GM23338 (cell line): ENCODE measurements around the gene UNK. TPM values are rescaled to one million over a fixed set of nuclear protein-coding genes. Genes with fewer than 3 reads are reported as not detected.

Experiments used
- ATAC-seq: fragments of 200-7000 bp; cut with Tn5 transposase; 3 replicates; pipeline ENCODE4 v1.9.1; 2020
- DNase-seq: peaks from one replicate; pipeline ENCODE4 v3.0.0-alpha.2; 2015; ENCODE audit warnings: low spot score
- H2AFZ ChIP-seq: fragments of 200-600 bp; sonication (generic); 2 replicates; pipeline ENCODE4 v1.8.0; 2016; ENCODE audit warnings: antibody characterized with exemption, mild to moderate bottlenecking, moderate library complexity
- H3F3A ChIP-seq: fragments of 200-600 bp; sonication (generic); replicated peaks from 2 replicates; pipeline ENCODE4 v1.8.0; 2017; ENCODE audit warnings: antibody characterized with exemption, mixed run types, low read depth
- H3K27ac ChIP-seq: fragments of 200-600 bp; sonication (generic); 2 replicates; pipeline ENCODE4 v1.6.1; 2016; ENCODE audit warnings: low read depth
- H3K27me3 ChIP-seq: fragments of 200-600 bp; sonication (generic); 2 replicates; pipeline ENCODE4 v1.8.0; 2016; ENCODE audit warnings: mild to moderate bottlenecking, mixed run types, moderate library complexity; ENCODE audit not compliant: insufficient read depth
- H3K36me3 ChIP-seq: fragments of 200-600 bp; sonication (generic); 2 replicates; pipeline ENCODE4 v1.8.0; 2016; ENCODE audit warnings: mild to moderate bottlenecking; ENCODE audit not compliant: insufficient read depth
- H3K4me1 ChIP-seq: fragments of 200-600 bp; sonication (generic); 2 replicates; pipeline ENCODE4 v1.8.0; 2016; ENCODE audit warnings: mild to moderate bottlenecking, moderate library complexity; ENCODE audit not compliant: insufficient read depth
- H3K4me2 ChIP-seq: fragments of 200-600 bp; sonication (generic); 2 replicates; pipeline ENCODE4 v1.7.1; 2017; ENCODE audit warnings: mixed run types
- H3K4me3 ChIP-seq: fragments of 200-600 bp; sonication (generic); 2 replicates; pipeline ENCODE4 v1.6.1; 2016; ENCODE audit warnings: mixed run types
- H3K79me2 ChIP-seq: fragments of 200-600 bp; sonication (generic); replicated peaks from 2 replicates; pipeline ENCODE4 v1.8.0; 2017; ENCODE audit warnings: mild to moderate bottlenecking; ENCODE audit not compliant: insufficient read depth
- H3K9me2 ChIP-seq: fragments of 200-600 bp; sonication (generic); 2 replicates; pipeline ENCODE4 v1.8.0; 2017; ENCODE audit not compliant: insufficient read depth
- H4K20me1 ChIP-seq: fragments of 200-600 bp; sonication (generic); replicated peaks from 2 replicates; pipeline ENCODE4 v1.8.0; 2017; ENCODE audit warnings: mild to moderate bottlenecking; ENCODE audit not compliant: insufficient read depth
- H3K27ac Mint-ChIP-seq: 2 replicates; pipeline ENCODE4 v1.8.0; 2020; ENCODE audit warnings: inconsistent platforms, mild to moderate bottlenecking, moderate library complexity, mixed read lengths
- H3K27me3 Mint-ChIP-seq: 3 replicates; pipeline ENCODE4 v1.8.0; 2022; ENCODE audit warnings: low read depth, mild to moderate bottlenecking, moderate library complexity, mixed read lengths, inconsistent platforms; ENCODE audit not compliant: insufficient read depth, poor library complexity
- H3K36me3 Mint-ChIP-seq: 3 replicates; pipeline ENCODE4 v1.8.0; 2021; ENCODE audit warnings: low read depth, mild to moderate bottlenecking, inconsistent platforms, moderate library complexity, mixed read lengths
- H3K4me1 Mint-ChIP-seq: 3 replicates; pipeline ENCODE4 v1.8.0; 2020; ENCODE audit warnings: mild to moderate bottlenecking, inconsistent platforms, mixed read lengths
- H3K4me3 Mint-ChIP-seq: 3 replicates; pipeline ENCODE4 v1.8.0; 2021; ENCODE audit warnings: moderate library complexity, mild to moderate bottlenecking, inconsistent platforms, mixed read lengths
- H3K9me3 Mint-ChIP-seq: 3 replicates; pipeline ENCODE4 v1.8.0; 2020; ENCODE audit warnings: moderate library complexity, mild to moderate bottlenecking, inconsistent platforms, mixed read lengths
- CREB1 ChIP-seq: fragments of 250-450 bp; sonication (Bioruptor Pico); IDR thresholded peaks from 2 replicates; pipeline ENCODE4 v1.5.0; 2020; ENCODE audit warnings: low read depth, mild to moderate bottlenecking, moderate library complexity
- EZH2 ChIP-seq: fragments of 200-600 bp; sonication (generic); IDR thresholded peaks from one replicate; pipeline ENCODE4 v1.8.0; 2017; ENCODE audit warnings: antibody characterized with exemption, mild to moderate bottlenecking, low read depth; ENCODE audit not compliant: unreplicated experiment
- EZH2phosphoT487 ChIP-seq: fragments of 200-600 bp; sonication (generic); IDR thresholded peaks from one replicate; pipeline ENCODE4 v1.8.1; 2018; ENCODE audit warnings: antibody characterized with exemption; ENCODE audit not compliant: unreplicated experiment
- JUNB ChIP-seq: IDR thresholded peaks from one replicate; pipeline ENCODE4 v1.6.1; 2016; ENCODE audit warnings: antibody characterized with exemption; ENCODE audit not compliant: unreplicated experiment
- NANOG ChIP-seq: IDR thresholded peaks from 2 replicates; pipeline ENCODE4 v1.6.1; 2016; ENCODE audit warnings: antibody characterized with exemption, borderline replicate concordance
- POLR2AphosphoS5 ChIP-seq: IDR thresholded peaks from 2 replicates; pipeline ENCODE4 v1.6.1; 2016; ENCODE audit warnings: antibody characterized with exemption, low read depth
- STAT1 ChIP-seq: IDR thresholded peaks from one replicate; pipeline ENCODE4 v1.6.1; 2016; ENCODE audit warnings: antibody characterized with exemption; ENCODE audit not compliant: unreplicated experiment
- ZNF114 ChIP-seq: fragments of 250-450 bp; sonication (Bioruptor Pico); IDR thresholded peaks from 2 replicates; pipeline ENCODE4 v1.5.0; 2020; ENCODE audit warnings: mild to moderate bottlenecking, moderate library complexity
- ZNF331 ChIP-seq: fragments of 250-450 bp; sonication (Bioruptor Pico); IDR thresholded peaks from 2 replicates; pipeline ENCODE4 v1.5.0; 2020; ENCODE audit warnings: low read depth, mild to moderate bottlenecking, moderate library complexity
- polyA plus RNA-seq: library from polyadenylated mRNA; unstranded; fragments of >200 nt; fragmentation: Nextera tagmentation; extraction: Ambion mirVana; gene quantifications from 2 replicates; pipeline ENCODE4 v1.2.1, GENCODE V29; 2016
- total RNA-seq: library from RNA; depleted of rRNA; stranded (reverse); fragments of >200 nt; shearing (Covaris generic); gene quantifications from 2 replicates; pipeline ENCODE4 v1.2.3, GENCODE V29; 2014
- TF ChIP-seq, protein P1 (sequence below): IDR thresholded peaks from one replicate; pipeline ENCODE4 v1.6.1; 2018; ENCODE audit warnings: antibody characterized with exemption; ENCODE audit not compliant: unreplicated experiment
- TF ChIP-seq, protein P2 (sequence below), 2 experiments: fragments of 200-600 bp in 1 of 2; sonication (generic) in 1 of 2; conservative IDR thresholded peaks; 2 replicates each; pipeline versions ENCODE4 v1.5.1 to v1.6.1; 2016 to 2017; ENCODE audit warnings: antibody characterized with exemption in 2 of 2, low read depth in 2 of 2, mild to moderate bottlenecking in 2 of 2, moderate library complexity in 1 of 2
- TF ChIP-seq, protein P3 (sequence below): IDR thresholded peaks from 2 replicates; pipeline ENCODE4 v1.6.1; 2016; ENCODE audit warnings: antibody characterized with exemption

Gene UNK
- total and polyA plus RNA-seq, 2 experiments from 2014 or later: 21.8 to 65.2 TPM

DNA sequence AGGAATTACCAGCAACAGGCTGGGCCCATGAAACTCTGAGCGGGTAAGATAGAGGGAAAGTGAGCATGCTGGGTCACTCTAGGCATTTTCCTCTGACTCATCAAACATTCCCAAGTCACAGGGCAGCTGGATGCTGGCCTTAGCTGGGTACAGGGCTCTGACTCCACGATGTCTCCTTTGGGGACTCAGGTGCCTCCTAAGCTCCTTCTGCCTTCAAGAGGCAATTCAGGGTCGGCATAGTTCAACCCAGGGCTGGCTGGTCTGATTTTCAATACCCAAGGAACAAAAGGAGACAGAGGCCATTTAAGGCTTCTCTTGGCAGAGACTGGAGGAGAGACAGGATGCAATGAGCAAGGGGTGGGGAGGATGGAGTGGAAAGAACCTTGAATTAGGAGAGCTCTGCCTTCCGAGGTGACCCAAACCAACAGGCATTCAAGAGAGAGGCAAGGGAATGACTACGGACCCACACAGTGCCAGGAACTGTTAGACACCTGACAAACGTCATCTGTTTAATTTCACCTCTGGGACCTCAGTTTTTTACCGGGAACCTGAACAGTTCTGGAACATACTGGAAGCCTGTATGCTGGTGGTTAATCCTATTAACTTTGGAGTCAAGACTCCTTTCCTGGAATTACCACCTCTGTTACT, 69.6 kb downstream of the UNK start (continued):
- TF ChIP-seq, protein P1, sequence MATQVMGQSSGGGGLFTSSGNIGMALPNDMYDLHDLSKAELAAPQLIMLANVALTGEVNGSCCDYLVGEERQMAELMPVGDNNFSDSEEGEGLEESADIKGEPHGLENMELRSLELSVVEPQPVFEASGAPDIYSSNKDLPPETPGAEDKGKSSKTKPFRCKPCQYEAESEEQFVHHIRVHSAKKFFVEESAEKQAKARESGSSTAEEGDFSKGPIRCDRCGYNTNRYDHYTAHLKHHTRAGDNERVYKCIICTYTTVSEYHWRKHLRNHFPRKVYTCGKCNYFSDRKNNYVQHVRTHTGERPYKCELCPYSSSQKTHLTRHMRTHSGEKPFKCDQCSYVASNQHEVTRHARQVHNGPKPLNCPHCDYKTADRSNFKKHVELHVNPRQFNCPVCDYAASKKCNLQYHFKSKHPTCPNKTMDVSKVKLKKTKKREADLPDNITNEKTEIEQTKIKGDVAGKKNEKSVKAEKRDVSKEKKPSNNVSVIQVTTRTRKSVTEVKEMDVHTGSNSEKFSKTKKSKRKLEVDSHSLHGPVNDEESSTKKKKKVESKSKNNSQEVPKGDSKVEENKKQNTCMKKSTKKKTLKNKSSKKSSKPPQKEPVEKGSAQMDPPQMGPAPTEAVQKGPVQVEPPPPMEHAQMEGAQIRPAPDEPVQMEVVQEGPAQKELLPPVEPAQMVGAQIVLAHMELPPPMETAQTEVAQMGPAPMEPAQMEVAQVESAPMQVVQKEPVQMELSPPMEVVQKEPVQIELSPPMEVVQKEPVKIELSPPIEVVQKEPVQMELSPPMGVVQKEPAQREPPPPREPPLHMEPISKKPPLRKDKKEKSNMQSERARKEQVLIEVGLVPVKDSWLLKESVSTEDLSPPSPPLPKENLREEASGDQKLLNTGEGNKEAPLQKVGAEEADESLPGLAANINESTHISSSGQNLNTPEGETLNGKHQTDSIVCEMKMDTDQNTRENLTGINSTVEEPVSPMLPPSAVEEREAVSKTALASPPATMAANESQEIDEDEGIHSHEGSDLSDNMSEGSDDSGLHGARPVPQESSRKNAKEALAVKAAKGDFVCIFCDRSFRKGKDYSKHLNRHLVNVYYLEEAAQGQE: no peak
- TF ChIP-seq NANOG: no peak
- TF ChIP-seq, protein P2, sequence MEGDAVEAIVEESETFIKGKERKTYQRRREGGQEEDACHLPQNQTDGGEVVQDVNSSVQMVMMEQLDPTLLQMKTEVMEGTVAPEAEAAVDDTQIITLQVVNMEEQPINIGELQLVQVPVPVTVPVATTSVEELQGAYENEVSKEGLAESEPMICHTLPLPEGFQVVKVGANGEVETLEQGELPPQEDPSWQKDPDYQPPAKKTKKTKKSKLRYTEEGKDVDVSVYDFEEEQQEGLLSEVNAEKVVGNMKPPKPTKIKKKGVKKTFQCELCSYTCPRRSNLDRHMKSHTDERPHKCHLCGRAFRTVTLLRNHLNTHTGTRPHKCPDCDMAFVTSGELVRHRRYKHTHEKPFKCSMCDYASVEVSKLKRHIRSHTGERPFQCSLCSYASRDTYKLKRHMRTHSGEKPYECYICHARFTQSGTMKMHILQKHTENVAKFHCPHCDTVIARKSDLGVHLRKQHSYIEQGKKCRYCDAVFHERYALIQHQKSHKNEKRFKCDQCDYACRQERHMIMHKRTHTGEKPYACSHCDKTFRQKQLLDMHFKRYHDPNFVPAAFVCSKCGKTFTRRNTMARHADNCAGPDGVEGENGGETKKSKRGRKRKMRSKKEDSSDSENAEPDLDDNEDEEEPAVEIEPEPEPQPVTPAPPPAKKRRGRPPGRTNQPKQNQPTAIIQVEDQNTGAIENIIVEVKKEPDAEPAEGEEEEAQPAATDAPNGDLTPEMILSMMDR (conservative IDR thresholded peaks at IDR 0.05; ENCODE audit: low read depth in 2 of 2): no peak

DNA sequence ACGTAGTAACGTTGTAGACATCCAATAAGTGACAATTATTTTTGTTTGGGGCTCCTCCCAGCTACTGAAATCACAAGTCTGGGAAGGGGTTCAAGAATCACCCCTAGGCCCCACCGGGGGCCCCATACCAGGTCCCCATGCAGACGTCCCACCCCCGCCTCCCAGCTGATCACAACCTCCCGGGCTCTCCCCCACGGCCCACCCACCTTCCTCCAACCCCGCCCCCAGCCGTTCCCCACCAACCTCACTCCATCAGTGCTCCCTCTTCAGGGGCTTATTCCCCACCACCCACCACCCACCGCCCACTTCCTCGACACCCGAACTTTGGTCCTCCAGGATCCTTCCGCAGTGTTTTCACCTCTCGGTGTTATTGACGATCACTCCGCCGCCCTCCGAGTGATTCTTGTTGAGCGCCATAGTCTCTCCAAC, 70.3 kb downstream of the UNK start:
- Histone ChIP-seq H3K4me3 (peak overlapping the region; percentile 64), H2AFZ (no peak overlapping the region), H3K27me3 (no peaks in the 10 kb centered on the region), H3K27ac (peak overlapping the region; percentile 73), H3K9me2 (no peaks in the 10 kb centered on the region), H3F3A (peaks cover 9% of the 10 kb centered on the region; the same call in 1 of the 2 replicates), H3K4me1 (peaks cover 6% of the 10 kb centered on the region), H3K4me2 (peak overlapping the region; percentile 87), H4K20me1 (0 out of 2 replicates have a peak, but pooled peaks cover 10% of the 10 kb centered on the region), H3K36me3 (peaks cover 7% of the 10 kb centered on the region; the same call in 1 of the 2 replicates), H3K79me2 (peaks cover 20% of the 10 kb centered on the region)
- no peak overlapping the region for H3K4me3 Mint-ChIP-seq
- no peak overlapping the region for H3K27ac Mint-ChIP-seq
- H3K36me3 Mint-ChIP-seq: peaks cover 19% of the 10 kb centered on the region; the same call in 2 of the 3 replicates
- DNase-seq (no peak), ATAC-seq (peak; percentile 23)
- H3K4me1 Mint-ChIP-seq: peaks cover 9% of the 10 kb centered on the region
- peaks cover 3% of the 10 kb centered on the region for H3K27me3 Mint-ChIP-seq
- H3K9me3 Mint-ChIP-seq: no peaks in the 10 kb centered on the region
- TF ChIP-seq POLR2AphosphoS5 (no peak), ZNF331 (CRISPR knock-in tag) (no peak), JUNB (no peak), CREB1 (no peak), NANOG (no peak), EZH2phosphoT487 (no peak), EZH2 (no peak), STAT1 (no peak), ZNF114 (CRISPR knock-in tag) (no peak)
- TF ChIP-seq, protein P3, sequence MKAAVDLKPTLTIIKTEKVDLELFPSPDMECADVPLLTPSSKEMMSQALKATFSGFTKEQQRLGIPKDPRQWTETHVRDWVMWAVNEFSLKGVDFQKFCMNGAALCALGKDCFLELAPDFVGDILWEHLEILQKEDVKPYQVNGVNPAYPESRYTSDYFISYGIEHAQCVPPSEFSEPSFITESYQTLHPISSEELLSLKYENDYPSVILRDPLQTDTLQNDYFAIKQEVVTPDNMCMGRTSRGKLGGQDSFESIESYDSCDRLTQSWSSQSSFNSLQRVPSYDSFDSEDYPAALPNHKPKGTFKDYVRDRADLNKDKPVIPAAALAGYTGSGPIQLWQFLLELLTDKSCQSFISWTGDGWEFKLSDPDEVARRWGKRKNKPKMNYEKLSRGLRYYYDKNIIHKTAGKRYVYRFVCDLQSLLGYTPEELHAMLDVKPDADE: no peak
- TF ChIP-seq, protein P1: no peak
- TF ChIP-seq, protein P2 (conservative IDR thresholded peaks at IDR 0.05; ENCODE audit: low read depth in 2 of 2): no peak
